ENCODE measurements around the gene HELQ. TPM values are rescaled to one million over a fixed set of nuclear protein-coding genes. Genes with fewer than 3 reads are reported as not detected.

Gene HELQ
- total and polyA plus RNA-seq, 2 of the 13 experiments (the other 11 are each of a cell fraction or from before 2014, with no cell fraction given), result 6.6 to 10.8 TPM

DNA sequence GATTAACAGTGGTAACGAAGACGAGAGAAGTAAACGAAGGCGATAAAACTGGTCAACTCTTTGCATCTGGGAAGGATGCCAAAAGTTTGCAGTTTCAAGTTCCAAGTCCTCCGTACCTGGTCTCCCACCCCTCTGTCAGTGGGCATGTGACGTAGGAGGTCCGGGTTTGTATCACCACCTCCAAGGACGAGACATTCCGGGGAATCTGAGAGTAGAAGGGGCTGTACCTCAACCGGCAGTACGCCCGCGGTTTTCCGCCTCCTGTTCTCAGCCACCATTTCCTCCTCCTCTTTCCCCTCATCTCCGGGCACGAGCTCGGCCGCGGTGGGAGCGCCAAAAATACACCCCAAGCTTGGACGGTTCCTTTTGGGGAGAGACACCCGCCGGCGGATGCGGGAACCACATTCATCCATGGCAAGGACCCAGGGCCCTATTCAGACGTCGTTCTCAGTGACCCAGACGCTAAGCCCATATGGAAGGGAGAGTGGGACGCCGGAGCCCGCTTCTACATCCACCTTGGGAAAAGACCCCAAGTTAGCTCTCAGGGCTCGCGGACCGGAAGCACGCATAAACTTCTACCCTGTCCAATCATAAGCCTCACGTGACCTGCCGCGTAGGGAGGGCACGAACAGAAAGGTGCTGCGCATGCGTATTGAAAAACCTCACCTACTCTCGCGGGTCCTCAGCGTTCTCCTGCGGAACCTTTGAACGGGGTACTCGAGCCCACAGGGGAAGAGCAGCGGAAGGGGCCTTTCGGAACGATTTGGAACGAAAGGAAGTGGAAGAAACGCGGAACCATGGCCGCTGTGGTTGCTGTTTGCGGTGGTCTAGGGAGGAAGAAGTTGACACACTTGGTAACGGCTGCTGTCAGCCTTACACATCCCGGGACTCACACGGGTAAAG lies at the start of gene HELQ, which contains the start of gene MRPS18C (continued):
- TF ChIP-seq, protein P1, sequence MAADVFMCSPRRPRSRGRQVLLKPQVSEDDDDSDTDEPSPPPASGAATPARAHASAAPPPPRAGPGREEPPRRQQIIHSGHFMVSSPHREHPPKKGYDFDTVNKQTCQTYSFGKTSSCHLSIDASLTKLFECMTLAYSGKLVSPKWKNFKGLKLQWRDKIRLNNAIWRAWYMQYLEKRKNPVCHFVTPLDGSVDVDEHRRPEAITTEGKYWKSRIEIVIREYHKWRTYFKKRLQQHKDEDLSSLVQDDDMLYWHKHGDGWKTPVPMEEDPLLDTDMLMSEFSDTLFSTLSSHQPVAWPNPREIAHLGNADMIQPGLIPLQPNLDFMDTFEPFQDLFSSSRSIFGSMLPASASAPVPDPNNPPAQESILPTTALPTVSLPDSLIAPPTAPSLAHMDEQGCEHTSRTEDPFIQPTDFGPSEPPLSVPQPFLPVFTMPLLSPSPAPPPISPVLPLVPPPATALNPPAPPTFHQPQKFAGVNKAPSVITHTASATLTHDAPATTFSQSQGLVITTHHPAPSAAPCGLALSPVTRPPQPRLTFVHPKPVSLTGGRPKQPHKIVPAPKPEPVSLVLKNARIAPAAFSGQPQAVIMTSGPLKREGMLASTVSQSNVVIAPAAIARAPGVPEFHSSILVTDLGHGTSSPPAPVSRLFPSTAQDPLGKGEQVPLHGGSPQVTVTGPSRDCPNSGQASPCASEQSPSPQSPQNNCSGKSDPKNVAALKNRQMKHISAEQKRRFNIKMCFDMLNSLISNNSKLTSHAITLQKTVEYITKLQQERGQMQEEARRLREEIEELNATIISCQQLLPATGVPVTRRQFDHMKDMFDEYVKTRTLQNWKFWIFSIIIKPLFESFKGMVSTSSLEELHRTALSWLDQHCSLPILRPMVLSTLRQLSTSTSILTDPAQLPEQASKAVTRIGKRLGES (CRISPR knock-in tag; IDR thresholded peaks at IDR 0.05; ENCODE audit: borderline replicate concordance), result no peak
- TF ChIP-seq KDM5A (IDR thresholded peaks at IDR 0.05; ENCODE audit: borderline replicate concordance, low read length) (peak; percentile 98), RFX1 (IDR thresholded peaks at IDR 0.05) (no peak), GATAD2A (CRISPR knock-in tag; IDR thresholded peaks at IDR 0.05) (peak; percentile 82), ZSCAN22 (CRISPR knock-in tag; IDR thresholded peaks at IDR 0.05) (no peak), MTA3 (CRISPR knock-in tag; IDR thresholded peaks at IDR 0.05) (no peak), FOXA3 (CRISPR knock-in tag; IDR thresholded peaks at IDR 0.05) (peak; percentile 70), RBM22 (optimal IDR thresholded peaks at IDR 0.05; ENCODE audit: low read length) (peak; percentile 56), ZNF335 (CRISPR knock-in tag; IDR thresholded peaks at IDR 0.05) (peak; percentile 82), ZBTB42 (CRISPR knock-in tag; IDR thresholded peaks at IDR 0.05) (no peak), ZNF562 (CRISPR knock-in tag; IDR thresholded peaks at IDR 0.05; ENCODE audit: borderline replicate concordance) (no peak), CTCF (CRISPR knock-in tag; IDR thresholded peaks at IDR 0.05) (peak; percentile 29), GFI1 (CRISPR knock-in tag; IDR thresholded peaks at IDR 0.05; ENCODE audit: borderline replicate concordance) (peak; percentile 72; the same call in 1 of the 2 replicates), ZMYM3 (CRISPR knock-in tag; IDR thresholded peaks at IDR 0.05) (0 out of 2 replicates have a peak, but pooled peaks have one; percentile 23), SIX1 (CRISPR knock-in tag; IDR thresholded peaks at IDR 0.05; ENCODE audit: borderline replicate concordance) (peak; percentile 58; the same call in 1 of the 2 replicates), MED13 (CRISPR knock-in tag; IDR thresholded peaks at IDR 0.05) (peak; percentile 85), ASH2L (IDR thresholded peaks at IDR 0.05; ENCODE audit: insufficient read length, low read depth, low read length) (peak; percentile 95), ZSCAN31 (CRISPR knock-in tag; IDR thresholded peaks at IDR 0.05; ENCODE audit: low read depth) (peak; percentile 93), YEATS2 (CRISPR knock-in tag; IDR thresholded peaks at IDR 0.05; ENCODE audit: borderline replicate concordance) (peak; percentile 99)
- TF ChIP-seq, protein P2, sequence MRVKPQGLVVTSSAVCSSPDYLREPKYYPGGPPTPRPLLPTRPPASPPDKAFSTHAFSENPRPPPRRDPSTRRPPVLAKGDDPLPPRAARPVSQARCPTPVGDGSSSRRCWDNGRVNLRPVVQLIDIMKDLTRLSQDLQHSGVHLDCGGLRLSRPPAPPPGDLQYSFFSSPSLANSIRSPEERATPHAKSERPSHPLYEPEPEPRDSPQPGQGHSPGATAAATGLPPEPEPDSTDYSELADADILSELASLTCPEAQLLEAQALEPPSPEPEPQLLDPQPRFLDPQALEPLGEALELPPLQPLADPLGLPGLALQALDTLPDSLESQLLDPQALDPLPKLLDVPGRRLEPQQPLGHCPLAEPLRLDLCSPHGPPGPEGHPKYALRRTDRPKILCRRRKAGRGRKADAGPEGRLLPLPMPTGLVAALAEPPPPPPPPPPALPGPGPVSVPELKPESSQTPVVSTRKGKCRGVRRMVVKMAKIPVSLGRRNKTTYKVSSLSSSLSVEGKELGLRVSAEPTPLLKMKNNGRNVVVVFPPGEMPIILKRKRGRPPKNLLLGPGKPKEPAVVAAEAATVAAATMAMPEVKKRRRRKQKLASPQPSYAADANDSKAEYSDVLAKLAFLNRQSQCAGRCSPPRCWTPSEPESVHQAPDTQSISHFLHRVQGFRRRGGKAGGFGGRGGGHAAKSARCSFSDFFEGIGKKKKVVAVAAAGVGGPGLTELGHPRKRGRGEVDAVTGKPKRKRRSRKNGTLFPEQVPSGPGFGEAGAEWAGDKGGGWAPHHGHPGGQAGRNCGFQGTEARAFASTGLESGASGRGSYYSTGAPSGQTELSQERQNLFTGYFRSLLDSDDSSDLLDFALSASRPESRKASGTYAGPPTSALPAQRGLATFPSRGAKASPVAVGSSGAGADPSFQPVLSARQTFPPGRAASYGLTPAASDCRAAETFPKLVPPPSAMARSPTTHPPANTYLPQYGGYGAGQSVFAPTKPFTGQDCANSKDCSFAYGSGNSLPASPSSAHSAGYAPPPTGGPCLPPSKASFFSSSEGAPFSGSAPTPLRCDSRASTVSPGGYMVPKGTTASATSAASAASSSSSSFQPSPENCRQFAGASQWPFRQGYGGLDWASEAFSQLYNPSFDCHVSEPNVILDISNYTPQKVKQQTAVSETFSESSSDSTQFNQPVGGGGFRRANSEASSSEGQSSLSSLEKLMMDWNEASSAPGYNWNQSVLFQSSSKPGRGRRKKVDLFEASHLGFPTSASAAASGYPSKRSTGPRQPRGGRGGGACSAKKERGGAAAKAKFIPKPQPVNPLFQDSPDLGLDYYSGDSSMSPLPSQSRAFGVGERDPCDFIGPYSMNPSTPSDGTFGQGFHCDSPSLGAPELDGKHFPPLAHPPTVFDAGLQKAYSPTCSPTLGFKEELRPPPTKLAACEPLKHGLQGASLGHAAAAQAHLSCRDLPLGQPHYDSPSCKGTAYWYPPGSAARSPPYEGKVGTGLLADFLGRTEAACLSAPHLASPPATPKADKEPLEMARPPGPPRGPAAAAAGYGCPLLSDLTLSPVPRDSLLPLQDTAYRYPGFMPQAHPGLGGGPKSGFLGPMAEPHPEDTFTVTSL (CRISPR knock-in tag; IDR thresholded peaks at IDR 0.05; ENCODE audit: borderline replicate concordance), result no peak
